ENCODE results near the gene NXPE1.
A peak's percentile ranks its signal among the peaks of the same experiment; 100 is the strongest.

DNA sequence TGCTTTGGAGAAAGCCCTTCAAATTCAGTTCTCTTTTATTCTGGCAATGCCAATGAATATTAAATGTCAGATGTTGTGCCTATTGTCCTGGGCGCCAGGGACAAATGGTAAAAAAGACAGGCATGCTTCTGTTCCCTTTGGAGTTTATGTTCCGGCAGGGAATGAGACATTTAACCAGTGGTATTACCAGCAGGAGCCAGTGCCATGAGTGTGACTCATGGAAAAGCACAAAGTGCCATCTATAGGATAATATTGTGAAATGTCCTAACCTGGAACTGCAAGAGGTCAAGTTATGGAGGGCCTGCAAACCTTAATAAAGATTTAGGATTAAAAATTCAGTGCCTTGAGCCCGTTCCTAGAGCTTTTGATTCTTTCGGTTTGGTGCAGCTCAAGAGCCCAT lies 80.9 kb downstream of the NXPE1 start:
- TF ChIP-seq, protein P1, sequence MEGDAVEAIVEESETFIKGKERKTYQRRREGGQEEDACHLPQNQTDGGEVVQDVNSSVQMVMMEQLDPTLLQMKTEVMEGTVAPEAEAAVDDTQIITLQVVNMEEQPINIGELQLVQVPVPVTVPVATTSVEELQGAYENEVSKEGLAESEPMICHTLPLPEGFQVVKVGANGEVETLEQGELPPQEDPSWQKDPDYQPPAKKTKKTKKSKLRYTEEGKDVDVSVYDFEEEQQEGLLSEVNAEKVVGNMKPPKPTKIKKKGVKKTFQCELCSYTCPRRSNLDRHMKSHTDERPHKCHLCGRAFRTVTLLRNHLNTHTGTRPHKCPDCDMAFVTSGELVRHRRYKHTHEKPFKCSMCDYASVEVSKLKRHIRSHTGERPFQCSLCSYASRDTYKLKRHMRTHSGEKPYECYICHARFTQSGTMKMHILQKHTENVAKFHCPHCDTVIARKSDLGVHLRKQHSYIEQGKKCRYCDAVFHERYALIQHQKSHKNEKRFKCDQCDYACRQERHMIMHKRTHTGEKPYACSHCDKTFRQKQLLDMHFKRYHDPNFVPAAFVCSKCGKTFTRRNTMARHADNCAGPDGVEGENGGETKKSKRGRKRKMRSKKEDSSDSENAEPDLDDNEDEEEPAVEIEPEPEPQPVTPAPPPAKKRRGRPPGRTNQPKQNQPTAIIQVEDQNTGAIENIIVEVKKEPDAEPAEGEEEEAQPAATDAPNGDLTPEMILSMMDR (optimal IDR thresholded peaks at IDR 0.05 in 1 of 3, IDR thresholded peaks at IDR 0.05 in 1 of 3, conservative IDR thresholded peaks at IDR 0.05 in 1 of 3; ENCODE audit: extremely low read depth in 1 of 3, insufficient read depth in 2 of 3, low read length in 3 of 3), result peak in 1 of 3 experiments; percentile 24
- no peak for TF ChIP-seq EZH2 (IDR thresholded peaks at IDR 0.05; ENCODE audit: low read length)

Data from keratinocyte (primary cell).